HG03196 (cell line): ENCODE data around the gene NTHL1.
A peak's percentile ranks its signal among the peaks of the same experiment; 100 is the strongest.

ENCODE experiments used
- ATAC-seq: cut with Tn5 transposase; IDR thresholded peaks from one replicate; pipeline ENCODE4 v1.9.1; 2021; ENCODE audit not compliant: unreplicated experiment

NTHL1 gene

GRCh38 chr16:2047330-2048115 is at the start of gene NTHL1, which contains the start of gene TSC2:
NTHL1 (minus strand) TSS chr16:2047834; CDS start chr16:2047823, 11 bp downstream.
TSC2 (plus strand) TSS chr16:2047985; CDS start chr16:2048616, 631 bp downstream.
- ATAC-seq: peak; percentile 90

DNA sequence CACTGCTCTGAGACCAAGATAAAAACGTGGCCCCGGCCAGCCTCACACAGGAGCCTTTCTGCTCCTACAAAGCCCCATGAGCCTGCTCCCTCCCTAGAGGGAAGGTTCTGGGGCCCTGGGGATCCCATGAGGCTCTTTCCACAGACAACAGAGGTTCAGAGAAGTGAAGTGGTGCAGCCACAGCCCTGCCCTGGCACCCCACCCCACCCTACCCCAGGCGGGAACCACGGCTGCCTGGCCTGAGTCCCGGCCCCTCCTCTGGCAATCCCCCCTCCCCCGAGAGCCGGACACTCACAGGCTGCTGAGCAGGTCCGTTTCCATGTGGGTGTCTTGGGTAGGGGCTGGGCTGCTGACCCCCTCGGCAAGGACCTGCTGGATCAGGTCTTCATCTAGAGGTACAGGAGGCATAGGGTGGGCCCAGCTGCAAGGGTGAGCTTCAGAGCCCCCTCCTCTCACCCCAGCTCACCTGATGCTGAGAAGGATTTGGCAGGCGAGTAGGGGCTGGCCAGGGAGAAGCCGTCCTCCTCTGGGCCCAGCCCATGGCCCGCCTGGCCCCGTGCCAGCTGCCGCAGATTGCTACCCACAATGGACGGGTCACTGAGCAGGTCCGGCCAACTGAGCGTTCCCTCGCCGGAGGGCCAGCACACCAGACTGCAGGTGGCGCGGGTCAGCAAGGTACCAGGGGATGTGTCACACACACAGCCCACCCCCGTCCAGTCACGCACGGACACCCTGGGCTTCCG is 49.4 kb upstream of the NTHL1 start:
- no peak for ATAC-seq

DNA sequence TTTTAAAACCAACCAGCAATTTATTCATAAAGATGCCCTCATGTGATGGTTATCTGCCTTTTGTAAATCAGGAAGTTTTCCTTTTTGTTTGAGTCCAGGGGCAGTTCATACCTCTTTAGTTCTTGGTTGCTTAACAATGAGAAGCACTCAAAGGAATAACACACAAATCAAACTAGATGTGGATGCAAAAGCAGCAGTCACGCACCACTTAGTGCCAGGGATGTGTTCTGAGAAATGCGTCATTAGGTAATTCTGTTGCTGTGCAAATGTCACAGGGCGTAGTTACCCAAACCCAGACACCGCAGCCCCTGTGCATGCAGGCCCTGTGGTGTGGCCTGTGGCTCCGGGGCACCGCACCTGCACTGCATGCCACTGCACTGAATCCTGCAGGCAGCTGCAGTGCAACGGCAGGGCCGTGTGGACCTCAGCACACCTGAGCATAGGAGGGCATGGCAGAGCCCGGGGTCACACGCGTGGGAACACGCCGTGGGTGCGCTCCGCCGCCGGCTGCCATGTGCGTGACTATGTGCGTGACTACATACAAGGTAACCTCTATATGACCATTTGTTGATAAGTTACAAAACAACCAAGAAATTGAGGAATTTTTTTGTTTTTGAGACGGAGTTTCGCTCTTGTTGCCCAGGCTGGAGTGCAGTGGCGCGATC is 48.4 kb upstream of the NTHL1 start:
- ATAC-seq: no peak

DNA sequence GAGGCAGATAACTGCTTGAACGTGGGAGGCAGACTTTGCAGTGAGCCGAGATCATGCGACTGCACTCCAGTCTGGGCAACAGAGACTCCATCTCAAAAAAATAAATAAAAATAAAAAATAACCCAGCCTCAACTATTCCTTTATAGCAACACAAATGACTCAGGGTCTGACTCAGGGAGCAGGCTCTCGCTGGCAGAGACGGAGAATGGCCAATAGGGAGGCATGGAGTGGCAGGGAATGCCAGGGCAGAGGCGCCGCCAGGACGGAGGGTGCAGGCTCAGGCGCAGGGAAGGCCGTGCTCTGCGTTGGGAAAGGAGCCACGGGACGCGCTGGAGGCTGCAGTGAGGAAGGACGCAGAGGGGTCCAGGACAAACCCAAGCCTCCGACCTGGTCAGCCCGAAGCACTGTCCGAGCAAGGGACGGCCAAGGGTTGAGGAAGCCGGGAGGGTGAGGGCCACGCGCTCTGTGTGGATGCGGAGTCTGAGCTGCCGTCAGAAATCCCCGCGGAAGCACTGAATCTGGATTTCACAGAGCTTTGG is 47.8 kb upstream of the NTHL1 start:
- ATAC-seq: no peak

DNA sequence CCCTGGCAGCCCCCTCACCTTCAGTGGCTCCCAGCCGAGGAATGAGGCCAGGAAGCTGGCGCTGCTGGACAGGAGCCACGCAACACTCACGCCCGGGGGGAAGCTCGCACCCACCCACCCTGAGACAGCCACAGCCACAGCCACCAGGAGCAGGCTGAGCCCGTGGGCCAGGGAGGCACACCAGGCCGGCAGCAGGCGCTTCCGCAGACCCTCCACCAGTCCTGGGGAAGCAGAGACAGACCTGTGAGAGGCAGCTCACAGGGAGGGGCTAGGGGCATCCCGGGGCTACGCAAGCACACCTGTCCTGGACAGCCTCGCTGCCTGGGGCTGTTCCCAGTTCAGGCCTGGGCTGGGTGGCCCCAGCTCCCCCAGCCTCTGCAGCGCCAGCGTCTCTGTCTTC is 46.2 kb upstream of the NTHL1 start:
- no peak for ATAC-seq

- ATAC-seq: no peak
Observed at GRCh38 chr16:2092866-2093265, 45.2 kb upstream of the NTHL1 start.

- ATAC-seq: no peak
Observed at GRCh38 chr16:2092256-2092620, 44.6 kb upstream of the NTHL1 start.

DNA sequence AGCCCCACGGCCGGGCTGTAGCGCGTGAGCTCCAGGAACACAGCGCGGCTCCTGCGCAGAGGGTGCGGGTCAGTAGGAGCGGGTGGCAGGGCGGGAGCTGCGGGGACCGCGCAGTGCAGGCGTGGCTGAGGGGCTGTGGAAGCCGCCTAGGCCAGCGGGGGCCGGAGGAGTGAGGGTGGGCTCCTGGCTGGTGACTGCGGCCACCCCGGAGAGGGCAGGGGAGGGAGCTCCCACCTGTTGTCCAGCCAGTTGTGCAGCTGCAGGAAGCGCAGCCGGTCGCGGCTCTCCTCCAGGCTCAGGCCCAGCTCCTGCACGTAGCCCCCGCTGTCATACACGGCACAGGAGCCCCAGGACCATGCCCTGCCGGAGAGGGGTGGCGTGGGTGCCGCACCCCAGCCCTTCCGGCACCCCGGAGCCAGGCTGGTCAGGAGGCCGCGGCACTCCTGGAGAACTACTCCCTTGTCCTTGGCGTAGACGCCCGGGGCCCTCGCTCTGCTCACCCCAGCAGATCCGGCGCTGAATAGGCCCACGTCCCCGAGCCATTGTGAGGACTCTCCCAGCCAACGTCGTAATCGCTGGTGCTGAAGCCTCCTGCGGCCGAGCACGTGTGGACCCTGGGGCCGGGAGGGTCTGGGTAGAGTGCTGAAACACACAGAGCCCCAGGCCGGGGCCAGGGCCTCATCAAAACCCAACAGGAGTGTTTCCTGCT is 44.1 kb upstream of the NTHL1 start:
- no peak for ATAC-seq

DNA sequence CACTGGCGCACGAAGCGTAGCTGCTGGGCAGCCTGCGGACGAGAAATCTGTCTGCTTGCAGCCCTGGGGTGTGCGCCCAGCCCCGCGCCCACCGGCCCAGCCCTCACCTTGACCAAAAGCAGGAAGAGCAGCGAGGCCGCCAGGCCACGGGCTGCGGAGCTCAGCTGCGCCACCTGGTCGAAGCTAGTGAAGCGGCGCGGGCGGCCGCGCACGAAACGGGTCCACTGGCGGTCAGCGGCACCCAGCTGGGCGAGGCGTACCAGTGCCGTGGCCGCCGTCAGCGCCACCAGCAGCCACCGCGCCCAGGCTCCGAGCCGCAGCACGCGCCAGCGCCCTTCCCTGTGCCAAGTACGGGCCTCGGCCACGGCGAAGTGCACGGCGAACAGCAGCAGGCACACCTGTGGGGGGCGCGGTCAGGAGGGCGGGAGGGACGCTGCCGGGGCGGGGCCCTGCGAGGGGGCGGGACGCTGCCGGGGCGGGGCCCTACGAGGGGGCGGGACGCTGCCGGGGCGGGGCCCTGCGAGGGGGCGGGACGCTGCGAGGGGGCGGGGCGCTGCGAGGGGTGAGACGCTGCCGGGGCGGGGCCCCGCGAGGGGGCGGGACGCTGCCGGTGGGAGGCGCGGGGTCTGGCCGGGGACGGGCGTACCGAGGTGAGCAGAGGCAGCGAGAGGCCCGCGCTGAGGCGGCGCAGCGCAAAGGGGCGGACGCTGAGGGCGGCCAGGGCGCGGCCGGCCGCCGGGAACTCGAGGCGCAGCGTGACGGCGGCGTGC is 43.3 kb upstream of the NTHL1 start:
- ATAC-seq: no peak

DNA sequence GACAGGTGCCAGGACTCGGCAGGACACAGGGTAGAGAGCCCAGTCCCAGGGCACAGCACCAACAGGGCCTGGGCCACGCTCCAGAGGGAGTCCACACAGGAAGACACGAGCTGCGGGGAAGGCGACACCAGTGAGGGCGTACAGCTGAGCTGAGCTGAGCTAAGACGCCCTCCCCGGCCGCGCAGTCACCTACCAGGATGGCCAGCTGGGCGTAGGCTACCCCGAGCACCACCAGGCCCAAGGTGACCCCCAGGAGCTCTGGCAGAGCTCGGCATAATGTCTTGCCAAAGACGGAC is 42.8 kb upstream of the NTHL1 start:
- ATAC-seq: no peak

DNA sequence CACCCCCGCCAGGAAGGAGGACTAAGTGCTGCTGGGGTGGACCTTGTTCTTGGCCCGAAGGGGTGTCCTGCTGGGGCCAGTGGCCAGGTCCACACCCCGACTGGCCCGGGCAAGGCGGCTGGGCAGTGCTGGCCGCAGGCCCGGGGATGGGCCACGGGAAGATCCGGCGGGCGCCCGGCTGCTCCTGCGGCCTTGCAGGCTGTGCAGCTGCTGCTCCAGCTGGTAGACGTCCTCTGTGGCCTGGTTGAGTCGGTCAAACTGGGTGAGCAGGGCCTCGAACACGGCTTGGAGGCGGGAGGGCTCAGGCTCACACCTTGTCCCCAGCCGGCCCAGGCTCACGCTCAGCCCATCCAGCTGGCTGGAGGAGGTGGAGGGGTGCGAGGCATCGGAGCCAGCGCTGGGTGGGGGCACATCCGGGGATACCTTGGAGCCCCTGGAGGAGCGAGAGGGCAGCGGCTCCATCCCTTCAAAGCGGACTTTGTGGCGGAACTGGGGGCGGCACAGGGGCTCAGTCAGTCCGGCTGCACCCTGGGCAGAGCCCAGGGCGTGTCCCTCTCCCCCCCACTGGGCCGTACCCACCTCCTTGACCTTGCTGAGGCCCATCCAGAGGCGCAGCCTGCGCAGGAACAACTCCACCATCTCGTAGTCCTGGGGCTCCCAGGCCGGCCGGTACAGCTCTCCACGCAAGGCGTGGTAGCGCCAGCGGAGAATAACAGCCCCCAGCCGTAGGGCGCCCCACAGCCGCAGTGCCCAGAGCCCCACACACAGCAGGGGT is 42.3 kb upstream of the NTHL1 start:
- ATAC-seq: no peak

DNA sequence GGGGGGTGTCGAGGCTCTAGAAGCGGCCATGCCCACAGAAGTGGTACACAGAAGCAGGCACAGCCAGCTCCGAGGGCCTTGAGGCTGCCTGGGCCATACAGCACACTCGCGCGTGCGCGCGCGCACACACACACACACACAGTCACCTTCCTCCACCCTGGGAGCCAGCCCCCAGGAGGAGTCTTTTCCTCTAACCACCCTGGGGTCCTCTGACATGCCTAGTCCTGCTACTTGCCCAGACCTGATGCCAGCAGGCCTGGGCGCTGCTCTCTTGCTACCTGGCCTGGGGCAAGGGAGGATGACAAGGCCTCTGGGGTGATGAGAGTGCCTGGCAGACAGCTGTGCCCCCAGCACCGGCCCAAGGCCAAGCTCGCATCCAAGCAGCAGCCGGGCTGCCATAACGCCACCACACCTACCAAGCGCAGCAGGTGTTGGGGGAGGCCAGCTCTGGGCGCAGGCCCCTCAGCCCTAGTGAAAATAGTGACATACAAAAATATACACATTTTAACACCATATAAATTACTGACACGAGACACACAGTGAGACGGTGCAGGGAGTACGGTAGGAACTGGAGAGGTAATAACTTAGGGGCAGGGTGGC is 41.2 kb upstream of the NTHL1 start:
- no peak for ATAC-seq

GRCh38 chr16:2087748-2088631 is 40.4 kb upstream of the NTHL1 start:
- no peak for ATAC-seq

- ATAC-seq: no peak
Observed at GRCh38 chr16:2086812-2087747, 39.4 kb upstream of the NTHL1 start.

GRCh38 chr16:2086106-2086742 is 38.6 kb upstream of the NTHL1 start:
- no peak for ATAC-seq

GRCh38 chr16:2085669-2086068 is 38.0 kb upstream of the NTHL1 start:
- no peak for ATAC-seq
